HuH-7.5 (cell line): Measurements from ENCODE around the gene RECK.

ENCODE experiments used
- DNase-seq: peaks from one replicate; pipeline ENCODE4 v3.0.0; 2011; ENCODE audit warnings: low spot score

RECK gene

DNA sequence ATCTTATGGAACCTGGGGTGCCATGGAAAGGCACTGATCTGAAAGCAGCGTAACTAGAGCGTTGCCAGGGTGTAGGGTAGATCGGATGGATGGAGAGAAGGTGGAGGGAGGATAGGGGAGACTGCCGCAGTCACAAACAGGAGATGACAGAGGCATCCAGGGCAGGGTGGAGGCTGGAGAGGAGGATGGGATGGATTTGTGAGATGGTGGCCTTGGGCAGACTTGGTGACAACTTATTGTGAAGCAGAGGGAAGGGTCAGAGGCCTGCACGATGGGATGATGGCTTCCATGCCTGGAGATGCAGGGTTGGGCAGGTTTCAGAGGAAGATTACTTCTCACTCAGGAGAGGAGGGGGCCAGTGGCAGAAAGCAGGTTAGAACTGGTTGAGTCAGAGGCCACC lies 102.2 kb downstream of the RECK start:
- no peak for DNase-seq

GRCh38 chr9:36140086-36141084 lies 103.7 kb downstream of the RECK start:
- no peak for DNase-seq

- DNase-seq = no peak
These were observed 104.6 kb downstream of the RECK start for GRCh38 chr9:36141288-36141687.

DNA sequence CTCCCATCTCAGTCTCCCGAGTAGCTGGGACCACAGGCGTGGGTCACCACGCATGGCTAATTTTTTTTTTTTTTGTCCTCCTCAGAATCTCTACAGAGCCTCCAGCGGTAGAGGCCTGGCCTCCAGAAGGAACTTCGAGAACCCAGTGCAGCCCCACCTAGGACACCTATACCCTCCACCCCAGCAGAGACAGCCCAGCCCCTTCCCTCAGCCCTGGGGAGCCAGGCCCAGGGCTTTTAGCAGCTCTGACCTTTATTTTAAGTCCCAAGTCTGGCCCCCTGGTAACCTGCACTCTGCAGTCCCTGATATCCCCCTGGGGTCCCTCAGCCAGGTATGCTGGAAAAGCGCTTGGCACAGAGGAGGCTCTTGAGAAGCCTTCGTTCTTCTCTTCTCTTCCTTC lies 105.0 kb downstream of the RECK start:
- DNase-seq = no peak

DNA sequence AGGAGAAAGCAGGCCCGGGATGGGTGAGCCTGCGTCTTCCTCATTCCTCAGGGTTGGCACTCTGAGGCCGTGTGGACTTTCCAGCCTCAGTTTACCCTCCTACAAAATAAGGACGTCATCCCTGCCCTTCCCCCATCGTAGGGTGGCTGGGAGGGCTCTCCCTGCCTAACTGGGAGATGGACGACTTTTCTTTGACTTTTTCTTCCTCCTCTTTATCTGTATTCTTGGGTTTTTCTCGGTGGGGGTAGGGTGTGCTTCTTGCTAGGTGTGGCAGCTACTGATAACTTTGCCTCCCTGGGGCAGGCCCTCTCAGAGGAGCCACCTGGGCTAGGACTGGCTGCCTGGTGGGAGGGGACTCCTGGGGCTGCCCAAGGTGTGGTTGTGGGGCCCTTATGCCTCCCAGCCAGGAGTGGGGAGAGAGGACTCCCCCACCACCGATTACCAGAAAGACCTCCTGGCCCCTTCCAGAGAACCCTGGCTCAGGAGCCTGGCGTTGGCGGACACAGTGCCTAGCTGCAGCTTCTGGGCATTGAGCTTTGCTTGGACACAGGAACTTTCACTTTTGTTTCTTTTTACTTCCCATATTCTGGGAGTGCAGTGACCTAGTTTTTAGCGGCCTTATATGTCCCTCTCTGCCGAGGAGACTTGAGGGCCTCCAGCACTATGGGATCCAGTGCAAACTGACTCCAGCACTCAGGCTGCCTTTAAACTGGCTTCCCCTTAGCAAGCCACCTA lies 106.0 kb downstream of the RECK start:
- no peak for DNase-seq

DNA sequence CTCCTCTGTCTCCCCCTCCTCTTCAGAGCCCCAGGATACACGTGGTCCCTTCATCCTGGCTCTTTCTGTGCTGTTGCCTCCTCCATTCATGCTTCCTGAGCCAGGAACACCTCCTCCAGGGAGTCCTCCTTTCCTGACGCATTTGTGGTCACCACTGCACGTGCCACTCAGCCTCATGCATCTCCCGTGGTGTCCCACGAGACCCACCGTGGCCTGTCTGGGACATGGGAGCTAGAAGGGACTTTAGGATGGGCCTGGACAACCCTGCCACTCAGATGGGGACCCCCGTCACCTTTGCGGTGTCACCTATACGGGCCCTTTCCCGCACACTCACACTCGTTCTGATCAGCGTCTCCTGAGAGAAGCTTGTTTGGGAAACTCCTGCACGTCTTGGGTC lies 106.5 kb downstream of the RECK start:
- DNase-seq = no peak

- DNase-seq = no peak
These were observed 107.9 kb downstream of the RECK start for GRCh38 chr9:36144309-36145232.

DNA sequence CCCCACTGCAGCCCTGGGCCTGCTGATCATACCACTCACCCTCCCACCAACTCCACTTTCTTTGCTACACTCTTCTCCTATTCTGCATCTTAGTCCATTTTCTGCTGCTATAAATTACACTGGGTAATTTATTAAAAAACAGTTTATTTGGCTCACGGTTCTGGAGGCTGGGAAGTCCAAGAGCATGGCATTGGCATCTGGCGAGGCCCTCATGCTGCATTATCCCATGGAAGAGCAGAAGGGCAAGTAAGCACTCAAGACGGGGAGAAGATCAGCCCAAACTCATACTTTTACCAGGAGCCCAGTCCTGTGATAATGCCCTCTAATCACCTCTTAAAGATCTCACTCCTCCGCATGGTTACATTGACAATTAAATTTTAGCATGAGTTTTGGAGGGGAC lies 109.3 kb downstream of the RECK start:
- no peak for DNase-seq

DNA sequence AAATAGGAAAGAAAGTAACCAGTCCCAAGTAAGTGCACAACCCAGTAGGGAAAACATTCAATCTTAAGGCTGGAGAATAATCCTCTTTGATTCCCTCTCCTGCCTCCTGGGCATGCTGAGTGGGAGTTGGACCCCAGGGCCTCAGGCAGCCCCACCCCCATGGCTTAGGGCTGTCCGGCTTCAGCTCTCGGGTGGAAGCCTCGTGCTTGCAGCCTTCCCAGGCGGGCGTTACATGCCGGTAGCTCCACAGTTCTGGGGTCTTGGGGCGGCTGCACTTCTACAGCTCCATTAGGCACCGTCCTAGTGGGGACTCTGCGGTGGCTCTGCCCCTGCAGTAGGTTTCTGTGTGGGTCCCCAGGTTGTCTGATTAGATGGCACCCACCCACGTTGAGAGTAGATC lies 109.9 kb downstream of the RECK start:
- DNase-seq = no peak

DNA sequence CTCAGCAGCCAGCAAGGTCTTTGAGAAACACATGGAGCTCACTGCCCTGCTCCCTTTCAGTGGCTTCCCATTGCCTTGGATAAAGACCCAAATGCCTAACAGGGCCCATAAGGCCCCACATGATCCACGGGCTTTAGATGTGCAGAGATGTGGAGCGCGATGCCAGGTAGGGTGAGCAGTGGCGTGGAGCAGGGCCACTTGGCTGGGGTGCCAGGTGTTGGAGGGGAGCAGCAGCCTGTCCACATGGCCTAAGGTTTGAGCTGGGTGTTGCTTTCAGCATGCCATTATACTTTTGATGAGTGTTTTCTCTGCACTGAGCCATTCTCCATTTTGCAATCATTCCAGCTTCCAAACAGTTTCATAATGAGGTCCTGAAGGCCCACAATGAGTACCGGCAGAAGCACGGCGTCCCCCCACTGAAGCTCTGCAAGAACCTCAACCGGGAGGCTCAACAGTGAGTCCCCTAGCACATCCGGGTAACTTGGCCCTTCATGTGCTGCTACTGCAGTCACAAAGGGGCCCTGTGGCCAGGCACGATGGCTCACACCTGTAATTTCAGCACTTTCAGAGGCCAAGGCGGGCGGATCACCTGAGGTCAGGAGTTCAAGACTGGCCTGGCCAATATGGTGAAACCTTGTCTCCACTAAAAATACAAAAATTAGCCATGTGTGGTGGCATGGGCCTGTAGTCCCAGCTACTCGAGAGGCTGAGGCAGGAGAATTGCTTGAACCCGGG lies 110.9 kb downstream of the RECK start:
- DNase-seq = no peak

GRCh38 chr9:36148311-36149051 lies 111.8 kb downstream of the RECK start:
- DNase-seq = no peak

DNA sequence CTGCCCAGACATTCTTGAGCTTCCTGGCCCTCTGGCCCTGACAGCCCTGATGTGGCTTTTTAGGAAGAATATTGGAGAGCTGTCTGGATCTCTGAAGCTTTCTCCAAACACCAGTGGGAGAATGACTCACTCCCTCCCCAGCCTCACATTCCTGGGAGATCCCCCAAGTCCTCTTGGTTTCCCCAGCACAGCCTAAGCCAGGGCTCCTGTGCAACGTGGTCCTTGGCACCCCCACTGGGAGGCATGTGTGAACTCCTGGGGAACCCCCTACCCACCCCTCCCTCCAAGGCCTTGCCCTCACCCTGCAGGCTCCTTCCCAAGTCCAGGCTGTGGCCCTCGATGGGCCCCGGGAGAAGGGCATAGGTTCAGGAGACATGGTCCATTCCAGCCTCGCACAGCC lies 112.5 kb downstream of the RECK start:
- DNase-seq = no peak

GRCh38 chr9:36150574-36151315 lies 114.0 kb downstream of the RECK start:
- DNase-seq = no peak

DNA sequence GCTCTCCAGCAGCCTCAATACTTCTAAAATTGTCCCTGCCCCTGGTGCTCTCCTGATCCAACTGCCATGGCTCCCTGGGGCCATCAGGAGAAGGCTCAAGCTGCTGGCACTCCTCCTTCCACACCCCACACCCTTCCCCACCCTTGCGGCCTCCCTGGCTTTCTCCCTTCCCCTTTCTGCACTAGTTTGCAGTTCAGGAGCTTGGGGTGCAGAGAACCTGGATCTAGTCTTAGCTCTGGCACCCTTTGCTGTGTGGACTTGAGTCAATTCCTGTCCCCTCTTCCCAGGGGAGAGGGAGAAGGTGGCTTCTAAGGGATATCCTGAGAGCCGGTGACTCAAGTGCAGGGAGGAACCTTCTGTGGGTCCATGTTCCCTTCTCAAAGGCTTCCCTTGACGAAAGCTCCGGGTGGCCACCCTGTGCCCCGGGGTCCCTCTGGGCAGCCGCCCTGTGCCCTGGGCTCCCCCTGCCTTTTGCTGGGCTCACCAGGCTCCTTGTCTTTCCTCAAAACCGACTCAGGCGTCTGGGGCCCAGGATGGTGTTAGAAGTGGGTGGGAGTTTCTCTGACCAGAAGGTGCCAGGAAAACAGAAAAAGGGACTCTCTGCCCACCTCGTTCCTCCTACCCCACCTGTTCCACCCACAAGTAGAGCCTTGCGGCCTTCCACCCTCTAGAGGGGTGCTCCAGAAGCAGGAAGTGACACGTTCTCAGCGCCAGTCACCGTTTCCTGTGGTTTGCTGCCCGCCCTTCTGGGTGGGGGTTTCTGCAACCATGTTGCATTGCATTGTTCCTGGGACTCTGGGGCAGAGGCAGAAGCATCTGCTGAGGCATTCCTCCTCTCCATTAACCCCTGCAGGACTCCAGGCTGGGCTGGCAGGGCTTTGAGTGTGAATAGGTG lies 114.8 kb downstream of the RECK start:
- DNase-seq = no peak

- DNase-seq = no peak
These were observed 116.2 kb downstream of the RECK start for GRCh38 chr9:36152741-36153438.

DNA sequence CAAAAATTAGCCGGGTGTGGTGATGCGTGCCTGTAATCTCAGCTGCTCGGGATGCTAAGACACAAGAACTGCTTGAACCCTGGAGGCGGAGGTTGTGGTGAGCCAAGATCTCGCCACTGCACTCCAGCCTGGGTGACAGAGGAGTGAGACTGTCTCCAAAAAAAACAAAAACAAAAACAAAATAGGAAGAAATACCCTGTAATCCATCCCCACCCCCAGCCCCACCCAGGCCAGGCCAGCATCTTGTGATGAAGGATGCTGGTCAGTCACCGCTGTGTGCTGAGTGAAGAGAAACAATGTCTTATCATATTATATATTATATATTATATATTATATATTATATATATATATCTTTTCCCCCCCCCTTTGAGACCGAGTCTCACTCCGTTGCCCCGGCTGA lies 117.0 kb downstream of the RECK start:
- DNase-seq = no peak

GRCh38 chr9:36154331-36154952 lies 117.7 kb downstream of the RECK start:
- no peak for DNase-seq

- DNase-seq = no peak
These were observed 119.4 kb downstream of the RECK start for GRCh38 chr9:36156116-36156515.
